Breast epithelium (tissue), 4 donors: ENCODE results near the gene TYK2. TPM values are rescaled to one million over a fixed set of nuclear protein-coding genes. Genes with fewer than 3 reads are reported as not detected.

Experiments
- DNase-seq, 2 donors: peaks; one replicate each; pipeline ENCODE4 v3.0.0-alpha.2; 2019; ENCODE audit warnings: low spot score in 2 of 2
- H3K27ac ChIP-seq, 2 donors: fragments of 200-600 bp; sonication (generic) in 1 of 2; one replicate each; pipeline ENCODE4 v1.5.1; 2016 to 2019; ENCODE audit warnings: mild to moderate bottlenecking in 1 of 2
- H3K27me3 ChIP-seq, 2 donors: fragments of 200-600 bp; sonication (generic) in 1 of 2; one replicate each; pipeline versions ENCODE4 v1.5.1 to v1.6.0; 2017 to 2019; ENCODE audit warnings: control low read depth in 1 of 2, mild to moderate bottlenecking in 1 of 2
- H3K36me3 ChIP-seq: fragments of 200-600 bp; one replicate; pipeline ENCODE4 v1.5.1; 2019
- H3K4me1 ChIP-seq, 2 donors: fragments of 200-600 bp; sonication (generic); one replicate each; pipeline ENCODE4 v1.5.1; 2016 to 2019; ENCODE audit warnings: control low read depth in 1 of 2
- H3K4me3 ChIP-seq, 3 donors: fragments of 200-600 bp; sonication (generic); 1 replicate in 2 of 3; 2 replicates in 1 of 3; pipeline ENCODE4 v1.5.1; 2016 to 2019; ENCODE audit warnings: mild to moderate bottlenecking in 3 of 3, moderate library complexity in 2 of 3
- H3K9me3 ChIP-seq, 2 donors: fragments of 200-600 bp; sonication (generic) in 1 of 2; one replicate each; pipeline ENCODE4 v1.5.1; 2016 to 2019; ENCODE audit warnings: control low read depth in 1 of 2
- POLR2A ChIP-seq: fragments of 450-650 bp; IDR thresholded peaks from one replicate; pipeline ENCODE4 v1.6.1; 2016; ENCODE audit warnings: antibody characterized with exemption, mild to moderate bottlenecking, moderate library complexity
- POLR2AphosphoS5 ChIP-seq, 3 donors: sonication (generic); formaldehyde crosslinking; IDR thresholded peaks; one replicate each; pipeline ENCODE4 v1.6.1; 2017; ENCODE audit warnings: antibody characterized with exemption in 3 of 3
- intact Hi-C: fragments of 100-400 bp; cut with DNase I; formaldehyde crosslinking; loops from one replicate; pipeline ENCODE4 v1.15.1; 2023; ENCODE audit warnings: low total_unique reads
- total RNA-seq, 3 donors: library from RNA; depleted of rRNA; stranded (reverse); fragments of >200 nt; gene quantifications; one replicate each; pipeline ENCODE4 v1.1.0, GENCODE V29; 2016
- TF ChIP-seq, protein P1 (sequence below), 3 donors: fragments of 450-650 bp; IDR thresholded peaks; one replicate each; pipeline ENCODE4 v1.5.1; 2016 to 2017; ENCODE audit warnings: antibody characterized with exemption in 3 of 3, mild to moderate bottlenecking in 3 of 3, moderate library complexity in 3 of 3

Gene TYK2
- total RNA-seq = 100 to 1,000 TPM in 2 of 3 donors, 10 to 100 TPM in 1; 61.6 to 109 (median 104) TPM

DNA sequence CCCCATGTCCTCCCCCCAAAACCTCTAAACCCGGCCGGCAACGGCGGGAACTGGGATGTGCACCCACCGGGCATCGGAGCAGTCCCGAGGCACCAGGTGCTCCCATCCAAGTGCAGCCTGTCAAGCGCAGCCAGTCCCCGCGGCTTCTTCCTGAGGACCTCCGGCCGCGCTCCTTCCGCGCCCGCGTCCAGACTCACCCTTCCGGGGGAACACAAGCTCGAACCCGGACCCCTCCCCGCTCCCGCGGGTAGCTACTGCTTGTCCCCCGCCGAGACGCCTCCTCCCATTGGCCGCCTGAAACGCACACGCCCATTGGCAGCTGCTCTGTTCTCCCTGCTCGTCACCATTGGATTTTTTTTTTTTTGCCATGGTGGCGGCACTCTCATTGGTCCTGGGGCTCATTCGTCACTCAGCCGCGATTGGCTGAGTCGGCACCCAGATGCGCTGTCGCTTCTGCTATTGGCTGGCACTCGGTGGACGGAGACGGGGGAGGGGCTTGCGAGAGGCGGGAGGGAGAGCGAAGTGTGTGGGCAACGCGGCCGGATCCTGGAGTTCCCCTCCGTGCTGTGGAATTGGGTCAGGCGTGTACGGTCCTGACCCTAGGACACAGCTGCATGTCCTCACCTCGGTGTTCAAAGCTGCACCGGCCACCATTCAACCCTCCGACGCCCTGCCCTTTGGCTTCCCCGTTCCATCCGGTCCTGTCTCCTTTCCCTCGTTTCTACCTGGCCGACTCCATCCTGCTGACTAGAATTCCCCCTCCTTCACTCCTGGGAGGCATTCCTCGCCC is at the start of gene TYK2:
TSS of gene TYK2 (minus strand) at position 260 of the 790 bp plus-strand sequence. CDS start 2,166 bp downstream, outside the sequence.
- TF ChIP-seq POLR2AphosphoS5 (IDR thresholded peaks at IDR 0.05) = peak; percentile 47 to 59 (median 57)
- no peak for TF ChIP-seq POLR2A
- Histone ChIP-seq H3K27me3 (no peaks in the 10 kb centered on the region), H3K9me3 (no peaks in the 10 kb centered on the region), H3K4me1 (no peaks in the 10 kb centered on the region), H3K4me3 (peak within 1 kb of the TSS; percentile 90 to 94 (median 92)), H3K36me3 (no peaks in the 10 kb centered on the region), H3K27ac (peak within 1 kb of the TSS; percentile 89)
- peak; percentile 96 to 98 for DNase-seq
- intact Hi-C loops = no loop called here

DNA sequence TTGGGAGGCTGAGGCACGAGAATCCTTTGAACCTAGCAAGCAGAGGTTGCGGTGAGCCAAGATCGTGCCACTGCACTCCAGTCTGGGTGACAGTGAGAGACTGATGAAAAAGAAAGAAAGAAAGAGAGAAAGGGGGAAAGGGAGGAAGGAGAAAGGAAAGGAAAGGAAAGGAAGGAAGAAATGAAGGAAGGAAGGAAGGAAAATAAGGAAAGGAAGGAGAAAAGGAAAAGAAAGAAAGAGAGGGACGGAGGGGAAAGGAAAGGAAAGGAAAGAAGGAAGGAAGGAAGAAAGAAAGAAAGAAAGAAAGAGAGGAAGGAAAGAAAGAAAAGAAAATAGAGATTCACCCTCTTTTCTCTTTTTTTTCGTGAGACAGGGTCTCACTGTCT is 48.6 kb upstream of the TYK2 start:
- peaks cover 0 to 13% of the 10 kb centered on the region in 2 donors for H3K27me3 ChIP-seq
- TF ChIP-seq POLR2A (no peak), POLR2AphosphoS5 (IDR thresholded peaks at IDR 0.05) (no peak)
- TF ChIP-seq, protein P1, sequence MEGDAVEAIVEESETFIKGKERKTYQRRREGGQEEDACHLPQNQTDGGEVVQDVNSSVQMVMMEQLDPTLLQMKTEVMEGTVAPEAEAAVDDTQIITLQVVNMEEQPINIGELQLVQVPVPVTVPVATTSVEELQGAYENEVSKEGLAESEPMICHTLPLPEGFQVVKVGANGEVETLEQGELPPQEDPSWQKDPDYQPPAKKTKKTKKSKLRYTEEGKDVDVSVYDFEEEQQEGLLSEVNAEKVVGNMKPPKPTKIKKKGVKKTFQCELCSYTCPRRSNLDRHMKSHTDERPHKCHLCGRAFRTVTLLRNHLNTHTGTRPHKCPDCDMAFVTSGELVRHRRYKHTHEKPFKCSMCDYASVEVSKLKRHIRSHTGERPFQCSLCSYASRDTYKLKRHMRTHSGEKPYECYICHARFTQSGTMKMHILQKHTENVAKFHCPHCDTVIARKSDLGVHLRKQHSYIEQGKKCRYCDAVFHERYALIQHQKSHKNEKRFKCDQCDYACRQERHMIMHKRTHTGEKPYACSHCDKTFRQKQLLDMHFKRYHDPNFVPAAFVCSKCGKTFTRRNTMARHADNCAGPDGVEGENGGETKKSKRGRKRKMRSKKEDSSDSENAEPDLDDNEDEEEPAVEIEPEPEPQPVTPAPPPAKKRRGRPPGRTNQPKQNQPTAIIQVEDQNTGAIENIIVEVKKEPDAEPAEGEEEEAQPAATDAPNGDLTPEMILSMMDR (IDR thresholded peaks at IDR 0.05) = no peak
- intact Hi-C loops = no loop called here

DNA sequence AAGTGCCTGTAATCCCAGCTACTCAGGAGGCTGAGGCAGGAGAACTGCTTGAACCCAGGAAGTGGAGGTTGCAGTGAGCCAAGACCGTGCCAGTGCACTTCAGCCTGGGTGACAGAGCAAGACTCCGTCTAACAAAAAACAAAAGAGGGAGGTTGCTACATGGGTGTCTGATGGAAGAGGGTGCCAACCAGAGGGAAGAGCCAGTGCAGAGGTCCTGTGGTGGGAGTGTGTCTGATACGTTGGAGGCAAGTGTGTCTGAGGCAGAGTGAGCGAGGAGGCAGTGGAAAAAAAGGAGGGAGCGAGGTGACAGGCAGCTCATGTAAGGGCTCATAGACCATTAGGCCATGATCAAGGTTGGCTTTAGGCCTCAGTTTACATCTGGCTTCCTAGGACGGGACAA is 46.8 kb upstream of the TYK2 start:
- TF ChIP-seq POLR2A (no peak), POLR2AphosphoS5 (IDR thresholded peaks at IDR 0.05) (no peak)
- TF ChIP-seq, protein P1 (IDR thresholded peaks at IDR 0.05) = no peak
- Histone ChIP-seq H3K27ac (no peak overlapping the region), H3K9me3 (no peaks in the 10 kb centered on the region), H3K4me1 (peaks cover 3 to 6% of the 10 kb centered on the region in 2 donors), H3K27me3 (peaks cover 3 to 30% of the 10 kb centered on the region in 2 donors), H3K36me3 (no peaks in the 10 kb centered on the region), H3K4me3 (no peak overlapping the region)
- intact Hi-C loops = no loop called here
- DNase-seq = no peak

More for the DNA sequence above, 48.6 kb upstream of the TYK2 start:
- DNase-seq = no peak
- Histone ChIP-seq H3K4me3 (no peak overlapping the region), H3K4me1 (peaks cover 3 to 12% of the 10 kb centered on the region in 2 donors), H3K9me3 (no peaks in the 10 kb centered on the region), H3K36me3 (no peaks in the 10 kb centered on the region), H3K27ac (peak overlapping the region in 1 of 2 donors; percentile 19)

DNA sequence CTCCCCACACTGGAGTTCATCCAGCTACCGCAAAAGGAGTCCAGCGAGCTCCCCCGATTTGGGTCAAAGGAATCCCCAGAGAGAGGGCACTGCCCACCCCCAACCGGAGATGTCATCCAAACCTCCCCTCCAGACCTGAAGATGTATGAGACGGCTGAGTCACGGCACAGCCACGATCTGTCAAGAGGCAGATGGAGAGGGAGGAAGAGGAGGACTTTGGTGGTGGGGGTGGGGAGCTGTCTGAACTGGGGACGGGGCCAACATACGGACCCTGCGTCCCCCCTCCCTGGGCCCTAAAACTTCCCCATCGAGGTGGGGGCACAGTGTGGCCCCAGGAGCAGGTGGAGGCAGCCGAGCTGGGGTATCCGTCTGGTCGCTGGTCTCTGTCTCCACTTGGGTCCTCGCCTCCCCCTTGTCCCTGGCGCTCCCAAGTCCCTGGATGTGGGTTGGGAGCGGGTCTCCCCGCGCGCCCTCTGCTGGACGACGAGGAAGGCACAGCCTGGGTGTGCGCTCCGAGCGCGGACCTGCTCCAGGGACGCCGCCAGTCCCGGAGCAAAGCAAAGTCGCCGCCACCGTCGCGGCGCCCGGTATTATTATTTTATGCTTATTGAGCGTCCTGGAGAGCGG is 43.8 kb upstream of the TYK2 start:
- intact Hi-C loops = no loop called here
- H3K4me3 ChIP-seq = peak overlapping the region in 2 of 3 donors; percentile 42 to 64
- H3K27ac ChIP-seq = no peak overlapping the region
- peak; percentile 55 to 79 for DNase-seq
- H3K9me3 ChIP-seq = no peaks in the 10 kb centered on the region
- peaks cover 18 to 61% of the 10 kb centered on the region in 2 donors for H3K27me3 ChIP-seq
- TF ChIP-seq, protein P1 (IDR thresholded peaks at IDR 0.05) = peak; percentile 77 to 87 (median 82)
- TF ChIP-seq POLR2A (no peak), POLR2AphosphoS5 (IDR thresholded peaks at IDR 0.05) (no peak)
- H3K36me3 ChIP-seq = no peaks in the 10 kb centered on the region
- H3K4me1 ChIP-seq = peaks cover 8 to 17% of the 10 kb centered on the region in 2 donors

DNA sequence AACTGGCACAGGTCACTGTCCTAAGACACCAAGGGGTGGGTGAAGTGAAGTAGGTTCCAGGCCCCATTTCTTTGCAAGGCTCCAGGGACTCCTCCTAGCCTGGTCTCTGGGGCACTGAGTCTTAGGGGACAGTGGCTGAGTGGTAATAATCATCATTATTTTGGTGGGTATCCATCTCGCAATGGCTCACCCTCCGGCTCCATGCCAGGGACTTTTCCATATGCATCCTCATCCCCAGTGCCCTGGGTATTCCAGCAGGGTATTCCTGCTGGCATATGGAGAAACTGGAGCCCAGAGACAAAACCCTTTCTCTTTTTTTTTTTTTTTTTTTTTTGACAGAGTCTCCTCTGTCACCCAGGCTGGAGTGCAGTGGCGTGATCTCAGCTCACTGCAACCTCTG is 42.5 kb upstream of the TYK2 start:
- TF ChIP-seq POLR2AphosphoS5 (IDR thresholded peaks at IDR 0.05) = no peak
- no peak for TF ChIP-seq POLR2A
- TF ChIP-seq, protein P1 (IDR thresholded peaks at IDR 0.05) = no peak
- no peak for DNase-seq
- no peaks in the 10 kb centered on the region for H3K36me3 ChIP-seq
- H3K9me3 ChIP-seq = no peaks in the 10 kb centered on the region
- H3K4me1 ChIP-seq = peaks cover 8 to 19% of the 10 kb centered on the region in 2 donors
- peaks cover 21 to 72% of the 10 kb centered on the region in 2 donors for H3K27me3 ChIP-seq
- intact Hi-C loops = no loop called here
- no peak overlapping the region for H3K27ac ChIP-seq
- no peak overlapping the region for H3K4me3 ChIP-seq
